CD4-positive, alpha-beta T cell (primary cell): ENCODE measurements around the gene TBCD. TPM values are rescaled to one million over a fixed set of nuclear protein-coding genes. Genes with fewer than 3 reads are reported as not detected.
A peak's percentile ranks its signal among the peaks of the same experiment; 100 is the strongest.

Experiments used
- ATAC-seq: fragments of 200-7000 bp; cut with Tn5 transposase; one replicate; pipeline ENCODE4 v1.10.0; 2022; ENCODE audit warnings: mild to moderate bottlenecking; ENCODE audit not compliant: poor library complexity
- CTCF ChIA-PET: fragments of 350-600 bp; sonication (Branson Sonifier 250); formaldehyde crosslinking; loops from one replicate; lab custom pipeline; 2021; ENCODE audit warnings: antibody characterized with exemption, inconsistent platforms; lab: Charles Lee
- POLR2A ChIA-PET: fragments of 350-600 bp; sonication (Branson Sonifier 250); formaldehyde crosslinking; loops from one replicate; lab custom pipeline; 2021; ENCODE audit warnings: antibody characterized with exemption, inconsistent platforms; lab: Charles Lee
- DNase-seq, 14 experiments: peaks; one replicate each; pipeline ENCODE4 v3.0.0-alpha.2; 2013 to 2020; ENCODE audit warnings: mixed read lengths in 2 of 14
- H3K27ac ChIP-seq, 2 donors: one replicate each; pipeline versions ENCODE4 v1.5.1 to v1.7.0; 2013; ENCODE audit warnings: low read length in 2 of 2, low read depth in 1 of 2, mild to moderate bottlenecking in 1 of 2
- H3K27me3 ChIP-seq, 2 experiments: 1 replicate in 1 of 2; 2 replicates in 1 of 2; pipeline versions ENCODE4 v1.6.1 to v1.7.0; 2013; ENCODE audit warnings: low read length in 2 of 2, control low read depth in 1 of 2, mild to moderate bottlenecking in 1 of 2, moderate library complexity in 1 of 2; ENCODE audit not compliant: insufficient read depth in 2 of 2, control insufficient read depth in 1 of 2
- H3K36me3 ChIP-seq: one replicate; pipeline ENCODE4 v1.6.1; 2013; ENCODE audit warnings: low read length, control low read depth; ENCODE audit not compliant: insufficient read depth
- H3K4me1 ChIP-seq: one replicate; pipeline ENCODE4 v1.6.1; 2013; ENCODE audit warnings: low read length, control low read depth; ENCODE audit not compliant: insufficient read depth
- H3K4me3 ChIP-seq: one replicate; pipeline ENCODE4 v1.5.1; 2013; ENCODE audit warnings: mild to moderate bottlenecking, low read length, moderate library complexity
- H3K9me3 ChIP-seq, 2 experiments: 1 replicate in 1 of 2; 2 replicates in 1 of 2; pipeline versions ENCODE4 v1.6.1 to v1.7.0; 2013; ENCODE audit warnings: low read length in 2 of 2, mild to moderate bottlenecking in 2 of 2, control low read depth in 1 of 2, moderate library complexity in 1 of 2; ENCODE audit not compliant: control insufficient read depth in 1 of 2, insufficient read depth in 1 of 2
- H3K27ac Mint-ChIP-seq: one replicate; pipeline ENCODE4 v1.8.0; 2020; ENCODE audit warnings: mixed read lengths
- H3K27me3 Mint-ChIP-seq: one replicate; pipeline ENCODE4 v1.8.0; 2021; ENCODE audit warnings: mixed read lengths
- H3K36me3 Mint-ChIP-seq: one replicate; pipeline ENCODE4 v1.8.0; 2021; ENCODE audit warnings: low read depth, mixed read lengths
- H3K4me1 Mint-ChIP-seq: one replicate; pipeline ENCODE4 v1.8.0; 2021; ENCODE audit warnings: low read depth, mixed read lengths
- H3K4me3 Mint-ChIP-seq: one replicate; pipeline ENCODE4 v1.8.0; 2020; ENCODE audit warnings: mild to moderate bottlenecking, mixed read lengths
- H3K9me3 Mint-ChIP-seq: one replicate; pipeline ENCODE4 v1.8.0; 2020; ENCODE audit warnings: mixed read lengths
- CTCF ChIP-seq: fragments of 200-600 bp; IDR thresholded peaks from one replicate; pipeline ENCODE4 v1.8.0; 2022; ENCODE audit warnings: antibody characterized with exemption, mild to moderate bottlenecking
- intact Hi-C, 2 experiments: fragments of 100-400 bp; cut with DNase I in 1 of 2; cut with micrococcal nuclease in 1 of 2; formaldehyde crosslinking; loops; one replicate each; pipeline versions ENCODE4 v1.15.1 to v1.9.0; 2023 to 2025; cut with DNase I, micrococcal nuclease
- total RNA-seq, 174 experiments: library from RNA in 2 of 174; stranded (reverse) in 2 of 174; gene quantifications; one replicate each; pipeline ENCODE4 v1.2.3 and lab custom pipeline; 2021 to 2026

The TBCD gene
- total RNA-seq, 2 experiments from 2014 or later: 74.6 to 80.3 TPM

- CTCF ChIA-PET: no interaction called here
These were observed 208.8 kb downstream of the TBCD start for GRCh38 chr17:82960419-82961271.

GRCh38 chr17:82961366-82962162, 209.7 kb downstream of the TBCD start:
- H3K4me3 Mint-ChIP-seq: no peak overlapping the region
- Histone ChIP-seq H3K27me3 (no peaks in the 10 kb centered on the region), H3K4me3 (no peak overlapping the region), H3K27ac (no peak overlapping the region), H3K36me3 (peaks cover 6% of the 10 kb centered on the region), H3K9me3 (peaks cover 0 to 9% of the 10 kb centered on the region in 2 experiments), H3K4me1 (peaks cover 6% of the 10 kb centered on the region)
- no peak overlapping the region for H3K27ac Mint-ChIP-seq
- ATAC-seq (no peak), DNase-seq (peak in 1 of 14 experiments; percentile 21)
- H3K27me3 Mint-ChIP-seq: no peaks in the 10 kb centered on the region
- peaks cover 7% of the 10 kb centered on the region for H3K4me1 Mint-ChIP-seq
- TF ChIP-seq CTCF: no peak
- H3K36me3 Mint-ChIP-seq: peaks cover 5% of the 10 kb centered on the region
- CTCF ChIA-PET: no interaction called here
- intact Hi-C loops: no loop called here
- no peaks in the 10 kb centered on the region for H3K9me3 Mint-ChIP-seq
- POLR2A ChIA-PET: no interaction called here

More at GRCh38 chr17:82960419-82961271, 208.8 kb downstream of the TBCD start:
- H3K36me3 ChIP-seq: peaks cover 6% of the 10 kb centered on the region
- POLR2A ChIA-PET: no interaction called here
- TF ChIP-seq CTCF: no peak
- H3K4me1 ChIP-seq: peaks cover 6% of the 10 kb centered on the region
- Mint-ChIP-seq H3K4me3 (no peak overlapping the region), H3K36me3 (peaks cover 10% of the 10 kb centered on the region), H3K9me3 (no peaks in the 10 kb centered on the region), H3K4me1 (peaks cover 7% of the 10 kb centered on the region), H3K27ac (no peak overlapping the region), H3K27me3 (no peaks in the 10 kb centered on the region)
- intact Hi-C loops: no loop called here
- H3K27ac ChIP-seq: no peak overlapping the region
- ATAC-seq: no peak
- H3K4me3 ChIP-seq: no peak overlapping the region
- no peaks in the 10 kb centered on the region for H3K27me3 ChIP-seq
- H3K9me3 ChIP-seq: peaks cover 0 to 16% of the 10 kb centered on the region in 2 experiments
- peak in 1 of 14 experiments; percentile 30 for DNase-seq

GRCh38 chr17:82962163-82962720, 210.4 kb downstream of the TBCD start:
- intact Hi-C loops: no loop called here
- DNase-seq (peak in 1 of 14 experiments; percentile 30), ATAC-seq (no peak)
- peaks cover 7% of the 10 kb centered on the region for H3K4me1 Mint-ChIP-seq
- no peak for TF ChIP-seq CTCF
- no peak overlapping the region for H3K4me3 Mint-ChIP-seq
- Histone ChIP-seq H3K9me3 (peaks cover 0 to 2% of the 10 kb centered on the region in 2 experiments), H3K4me3 (no peak overlapping the region), H3K4me1 (peaks cover 6% of the 10 kb centered on the region), H3K27me3 (no peaks in the 10 kb centered on the region), H3K36me3 (peaks cover 6% of the 10 kb centered on the region), H3K27ac (no peak overlapping the region)
- no peak overlapping the region for H3K27ac Mint-ChIP-seq
- POLR2A ChIA-PET: no interaction called here
- CTCF ChIA-PET: no interaction called here
- no peaks in the 10 kb centered on the region for H3K27me3 Mint-ChIP-seq
- no peaks in the 10 kb centered on the region for H3K9me3 Mint-ChIP-seq
- H3K36me3 Mint-ChIP-seq: peaks cover 5% of the 10 kb centered on the region
